Measurements from ENCODE around the gene TNFRSF21.

DNA sequence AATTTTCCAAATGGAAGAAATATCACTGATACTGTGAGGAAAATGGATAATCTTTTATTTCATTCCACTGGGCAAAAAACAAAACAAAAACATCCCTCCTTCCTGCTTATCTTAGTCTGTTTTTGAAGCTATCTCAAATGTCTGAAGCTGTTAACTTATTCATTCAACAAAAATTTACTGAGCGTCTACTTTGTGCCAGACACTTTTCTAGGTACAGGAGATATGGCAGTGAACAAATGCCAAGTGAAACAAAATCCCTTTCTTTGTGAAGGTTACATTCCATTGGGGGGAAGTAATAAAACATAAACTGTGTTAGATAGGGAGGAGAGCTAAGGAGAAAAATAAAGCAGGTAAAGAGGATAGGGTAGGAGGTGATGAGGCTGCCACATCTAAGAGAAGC lies 47.5 kb downstream of the TNFRSF21 start:
- TF ChIP-seq, protein P1, sequence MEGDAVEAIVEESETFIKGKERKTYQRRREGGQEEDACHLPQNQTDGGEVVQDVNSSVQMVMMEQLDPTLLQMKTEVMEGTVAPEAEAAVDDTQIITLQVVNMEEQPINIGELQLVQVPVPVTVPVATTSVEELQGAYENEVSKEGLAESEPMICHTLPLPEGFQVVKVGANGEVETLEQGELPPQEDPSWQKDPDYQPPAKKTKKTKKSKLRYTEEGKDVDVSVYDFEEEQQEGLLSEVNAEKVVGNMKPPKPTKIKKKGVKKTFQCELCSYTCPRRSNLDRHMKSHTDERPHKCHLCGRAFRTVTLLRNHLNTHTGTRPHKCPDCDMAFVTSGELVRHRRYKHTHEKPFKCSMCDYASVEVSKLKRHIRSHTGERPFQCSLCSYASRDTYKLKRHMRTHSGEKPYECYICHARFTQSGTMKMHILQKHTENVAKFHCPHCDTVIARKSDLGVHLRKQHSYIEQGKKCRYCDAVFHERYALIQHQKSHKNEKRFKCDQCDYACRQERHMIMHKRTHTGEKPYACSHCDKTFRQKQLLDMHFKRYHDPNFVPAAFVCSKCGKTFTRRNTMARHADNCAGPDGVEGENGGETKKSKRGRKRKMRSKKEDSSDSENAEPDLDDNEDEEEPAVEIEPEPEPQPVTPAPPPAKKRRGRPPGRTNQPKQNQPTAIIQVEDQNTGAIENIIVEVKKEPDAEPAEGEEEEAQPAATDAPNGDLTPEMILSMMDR (IDR thresholded peaks at IDR 0.05): no peak
- TF ChIP-seq, protein P2, sequence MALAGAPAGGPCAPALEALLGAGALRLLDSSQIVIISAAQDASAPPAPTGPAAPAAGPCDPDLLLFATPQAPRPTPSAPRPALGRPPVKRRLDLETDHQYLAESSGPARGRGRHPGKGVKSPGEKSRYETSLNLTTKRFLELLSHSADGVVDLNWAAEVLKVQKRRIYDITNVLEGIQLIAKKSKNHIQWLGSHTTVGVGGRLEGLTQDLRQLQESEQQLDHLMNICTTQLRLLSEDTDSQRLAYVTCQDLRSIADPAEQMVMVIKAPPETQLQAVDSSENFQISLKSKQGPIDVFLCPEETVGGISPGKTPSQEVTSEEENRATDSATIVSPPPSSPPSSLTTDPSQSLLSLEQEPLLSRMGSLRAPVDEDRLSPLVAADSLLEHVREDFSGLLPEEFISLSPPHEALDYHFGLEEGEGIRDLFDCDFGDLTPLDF (CRISPR knock-in tag; IDR thresholded peaks at IDR 0.05): no peak
- TF ChIP-seq ZNF317 (CRISPR knock-in tag; IDR thresholded peaks at IDR 0.05; ENCODE audit: borderline replicate concordance, low read depth): no peak
- TF ChIP-seq, protein P3, sequence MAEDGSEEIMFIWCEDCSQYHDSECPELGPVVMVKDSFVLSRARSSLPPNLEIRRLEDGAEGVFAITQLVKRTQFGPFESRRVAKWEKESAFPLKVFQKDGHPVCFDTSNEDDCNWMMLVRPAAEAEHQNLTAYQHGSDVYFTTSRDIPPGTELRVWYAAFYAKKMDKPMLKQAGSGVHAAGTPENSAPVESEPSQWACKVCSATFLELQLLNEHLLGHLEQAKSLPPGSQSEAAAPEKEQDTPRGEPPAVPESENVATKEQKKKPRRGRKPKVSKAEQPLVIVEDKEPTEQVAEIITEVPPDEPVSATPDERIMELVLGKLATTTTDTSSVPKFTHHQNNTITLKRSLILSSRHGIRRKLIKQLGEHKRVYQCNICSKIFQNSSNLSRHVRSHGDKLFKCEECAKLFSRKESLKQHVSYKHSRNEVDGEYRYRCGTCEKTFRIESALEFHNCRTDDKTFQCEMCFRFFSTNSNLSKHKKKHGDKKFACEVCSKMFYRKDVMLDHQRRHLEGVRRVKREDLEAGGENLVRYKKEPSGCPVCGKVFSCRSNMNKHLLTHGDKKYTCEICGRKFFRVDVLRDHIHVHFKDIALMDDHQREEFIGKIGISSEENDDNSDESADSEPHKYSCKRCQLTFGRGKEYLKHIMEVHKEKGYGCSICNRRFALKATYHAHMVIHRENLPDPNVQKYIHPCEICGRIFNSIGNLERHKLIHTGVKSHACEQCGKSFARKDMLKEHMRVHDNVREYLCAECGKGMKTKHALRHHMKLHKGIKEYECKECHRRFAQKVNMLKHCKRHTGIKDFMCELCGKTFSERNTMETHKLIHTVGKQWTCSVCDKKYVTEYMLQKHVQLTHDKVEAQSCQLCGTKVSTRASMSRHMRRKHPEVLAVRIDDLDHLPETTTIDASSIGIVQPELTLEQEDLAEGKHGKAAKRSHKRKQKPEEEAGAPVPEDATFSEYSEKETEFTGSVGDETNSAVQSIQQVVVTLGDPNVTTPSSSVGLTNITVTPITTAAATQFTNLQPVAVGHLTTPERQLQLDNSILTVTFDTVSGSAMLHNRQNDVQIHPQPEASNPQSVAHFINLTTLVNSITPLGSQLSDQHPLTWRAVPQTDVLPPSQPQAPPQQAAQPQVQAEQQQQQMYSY (CRISPR knock-in tag; IDR thresholded peaks at IDR 0.05): no peak
- TF ChIP-seq, protein P4, sequence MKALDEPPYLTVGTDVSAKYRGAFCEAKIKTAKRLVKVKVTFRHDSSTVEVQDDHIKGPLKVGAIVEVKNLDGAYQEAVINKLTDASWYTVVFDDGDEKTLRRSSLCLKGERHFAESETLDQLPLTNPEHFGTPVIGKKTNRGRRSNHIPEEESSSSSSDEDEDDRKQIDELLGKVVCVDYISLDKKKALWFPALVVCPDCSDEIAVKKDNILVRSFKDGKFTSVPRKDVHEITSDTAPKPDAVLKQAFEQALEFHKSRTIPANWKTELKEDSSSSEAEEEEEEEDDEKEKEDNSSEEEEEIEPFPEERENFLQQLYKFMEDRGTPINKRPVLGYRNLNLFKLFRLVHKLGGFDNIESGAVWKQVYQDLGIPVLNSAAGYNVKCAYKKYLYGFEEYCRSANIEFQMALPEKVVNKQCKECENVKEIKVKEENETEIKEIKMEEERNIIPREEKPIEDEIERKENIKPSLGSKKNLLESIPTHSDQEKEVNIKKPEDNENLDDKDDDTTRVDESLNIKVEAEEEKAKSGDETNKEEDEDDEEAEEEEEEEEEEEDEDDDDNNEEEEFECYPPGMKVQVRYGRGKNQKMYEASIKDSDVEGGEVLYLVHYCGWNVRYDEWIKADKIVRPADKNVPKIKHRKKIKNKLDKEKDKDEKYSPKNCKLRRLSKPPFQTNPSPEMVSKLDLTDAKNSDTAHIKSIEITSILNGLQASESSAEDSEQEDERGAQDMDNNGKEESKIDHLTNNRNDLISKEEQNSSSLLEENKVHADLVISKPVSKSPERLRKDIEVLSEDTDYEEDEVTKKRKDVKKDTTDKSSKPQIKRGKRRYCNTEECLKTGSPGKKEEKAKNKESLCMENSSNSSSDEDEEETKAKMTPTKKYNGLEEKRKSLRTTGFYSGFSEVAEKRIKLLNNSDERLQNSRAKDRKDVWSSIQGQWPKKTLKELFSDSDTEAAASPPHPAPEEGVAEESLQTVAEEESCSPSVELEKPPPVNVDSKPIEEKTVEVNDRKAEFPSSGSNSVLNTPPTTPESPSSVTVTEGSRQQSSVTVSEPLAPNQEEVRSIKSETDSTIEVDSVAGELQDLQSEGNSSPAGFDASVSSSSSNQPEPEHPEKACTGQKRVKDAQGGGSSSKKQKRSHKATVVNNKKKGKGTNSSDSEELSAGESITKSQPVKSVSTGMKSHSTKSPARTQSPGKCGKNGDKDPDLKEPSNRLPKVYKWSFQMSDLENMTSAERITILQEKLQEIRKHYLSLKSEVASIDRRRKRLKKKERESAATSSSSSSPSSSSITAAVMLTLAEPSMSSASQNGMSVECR (CRISPR knock-in tag; IDR thresholded peaks at IDR 0.05; ENCODE audit: borderline replicate concordance): no peak
- no peak for TF ChIP-seq ELF4 (CRISPR knock-in tag; IDR thresholded peaks at IDR 0.05; ENCODE audit: low read depth)
- TF ChIP-seq, protein P5, sequence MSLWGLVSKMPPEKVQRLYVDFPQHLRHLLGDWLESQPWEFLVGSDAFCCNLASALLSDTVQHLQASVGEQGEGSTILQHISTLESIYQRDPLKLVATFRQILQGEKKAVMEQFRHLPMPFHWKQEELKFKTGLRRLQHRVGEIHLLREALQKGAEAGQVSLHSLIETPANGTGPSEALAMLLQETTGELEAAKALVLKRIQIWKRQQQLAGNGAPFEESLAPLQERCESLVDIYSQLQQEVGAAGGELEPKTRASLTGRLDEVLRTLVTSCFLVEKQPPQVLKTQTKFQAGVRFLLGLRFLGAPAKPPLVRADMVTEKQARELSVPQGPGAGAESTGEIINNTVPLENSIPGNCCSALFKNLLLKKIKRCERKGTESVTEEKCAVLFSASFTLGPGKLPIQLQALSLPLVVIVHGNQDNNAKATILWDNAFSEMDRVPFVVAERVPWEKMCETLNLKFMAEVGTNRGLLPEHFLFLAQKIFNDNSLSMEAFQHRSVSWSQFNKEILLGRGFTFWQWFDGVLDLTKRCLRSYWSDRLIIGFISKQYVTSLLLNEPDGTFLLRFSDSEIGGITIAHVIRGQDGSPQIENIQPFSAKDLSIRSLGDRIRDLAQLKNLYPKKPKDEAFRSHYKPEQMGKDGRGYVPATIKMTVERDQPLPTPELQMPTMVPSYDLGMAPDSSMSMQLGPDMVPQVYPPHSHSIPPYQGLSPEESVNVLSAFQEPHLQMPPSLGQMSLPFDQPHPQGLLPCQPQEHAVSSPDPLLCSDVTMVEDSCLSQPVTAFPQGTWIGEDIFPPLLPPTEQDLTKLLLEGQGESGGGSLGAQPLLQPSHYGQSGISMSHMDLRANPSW (CRISPR knock-in tag; conservative IDR thresholded peaks at IDR 0.05; ENCODE audit: low read depth): no peak
- TF ChIP-seq SP1 (CRISPR knock-in tag; conservative IDR thresholded peaks at IDR 0.05): no peak
- no peak for TF ChIP-seq TP53 (CRISPR knock-in tag; IDR thresholded peaks at IDR 0.05)
- TF ChIP-seq, protein P6, sequence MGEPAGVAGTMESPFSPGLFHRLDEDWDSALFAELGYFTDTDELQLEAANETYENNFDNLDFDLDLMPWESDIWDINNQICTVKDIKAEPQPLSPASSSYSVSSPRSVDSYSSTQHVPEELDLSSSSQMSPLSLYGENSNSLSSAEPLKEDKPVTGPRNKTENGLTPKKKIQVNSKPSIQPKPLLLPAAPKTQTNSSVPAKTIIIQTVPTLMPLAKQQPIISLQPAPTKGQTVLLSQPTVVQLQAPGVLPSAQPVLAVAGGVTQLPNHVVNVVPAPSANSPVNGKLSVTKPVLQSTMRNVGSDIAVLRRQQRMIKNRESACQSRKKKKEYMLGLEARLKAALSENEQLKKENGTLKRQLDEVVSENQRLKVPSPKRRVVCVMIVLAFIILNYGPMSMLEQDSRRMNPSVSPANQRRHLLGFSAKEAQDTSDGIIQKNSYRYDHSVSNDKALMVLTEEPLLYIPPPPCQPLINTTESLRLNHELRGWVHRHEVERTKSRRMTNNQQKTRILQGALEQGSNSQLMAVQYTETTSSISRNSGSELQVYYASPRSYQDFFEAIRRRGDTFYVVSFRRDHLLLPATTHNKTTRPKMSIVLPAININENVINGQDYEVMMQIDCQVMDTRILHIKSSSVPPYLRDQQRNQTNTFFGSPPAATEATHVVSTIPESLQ (CRISPR knock-in tag; IDR thresholded peaks at IDR 0.05): no peak
- TF ChIP-seq NR2C2 (CRISPR knock-in tag; IDR thresholded peaks at IDR 0.05): no peak
- TF ChIP-seq GTF2I (CRISPR knock-in tag; conservative IDR thresholded peaks at IDR 0.05): no peak

All from WTC11 (cell line).